Kidney epithelial cell (primary cell): ENCODE data around the gene NRG2. TPM values are rescaled to one million over a fixed set of nuclear protein-coding genes. Genes with fewer than 3 reads are reported as not detected.

Source experiments
- DNase-seq: peaks from one replicate; pipeline ENCODE4 v3.0.0-alpha.2; 2010; ENCODE audit warnings: low read depth
- H3K27me3 ChIP-seq: 2 replicates; pipeline ENCODE4 v1.6.0; 2011; ENCODE audit warnings: low read length; ENCODE audit not compliant: control insufficient read depth, insufficient read depth
- H3K36me3 ChIP-seq: 2 replicates; pipeline ENCODE4 v1.5.1; 2011; ENCODE audit warnings: low read length; ENCODE audit not compliant: control insufficient read depth, insufficient read depth
- H3K4me3 ChIP-seq: 2 replicates; pipeline ENCODE4 v1.5.1; 2011; ENCODE audit warnings: low read depth, mild to moderate bottlenecking, control low read depth, low read length
- CTCF ChIP-seq: IDR thresholded peaks from 2 replicates; pipeline ENCODE4 v1.5.1; 2011; ENCODE audit warnings: mild to moderate bottlenecking, moderate library complexity, low read length, control low read depth, inconsistent platforms; ENCODE audit not compliant: insufficient read depth, poor library complexity, severe bottlenecking
- total RNA-seq: library from RNA; depleted of rRNA; stranded (reverse); fragments of >200 nt; gene quantifications from 2 replicates; pipeline ENCODE4 v1.2.3, GENCODE V29; 2015

The NRG2 gene
- total RNA-seq, 1 donor from 2014 or later: not detected

GRCh38 chr5:139845846-139846681 lies 197.0 kb downstream of the NRG2 start:
- Histone ChIP-seq H3K4me3 (no peak overlapping the region), H3K36me3 (no peaks in the 10 kb centered on the region), H3K27me3 (peaks cover 33% of the 10 kb centered on the region)
- no peak for TF ChIP-seq CTCF
- DNase-seq: no peak

GRCh38 chr5:139844472-139845145 lies 198.5 kb downstream of the NRG2 start:
- Histone ChIP-seq H3K27me3 (peaks cover 33% of the 10 kb centered on the region), H3K36me3 (no peaks in the 10 kb centered on the region), H3K4me3 (no peak overlapping the region)
- peak; percentile 35 for DNase-seq
- TF ChIP-seq CTCF: peak; percentile 86

GRCh38 chr5:139843991-139844390 lies 199.1 kb downstream of the NRG2 start:
- H3K4me3 ChIP-seq: no peak overlapping the region
- no peak for TF ChIP-seq CTCF
- no peaks in the 10 kb centered on the region for H3K36me3 ChIP-seq
- no peak for DNase-seq
- peaks cover 31% of the 10 kb centered on the region for H3K27me3 ChIP-seq

GRCh38 chr5:139842321-139842720 lies 200.8 kb downstream of the NRG2 start:
- DNase-seq: no peak
- no peak for TF ChIP-seq CTCF
- no peak overlapping the region for H3K4me3 ChIP-seq
- peaks cover 25% of the 10 kb centered on the region for H3K27me3 ChIP-seq
- H3K36me3 ChIP-seq: no peaks in the 10 kb centered on the region

- H3K36me3 ChIP-seq: no peaks in the 10 kb centered on the region
- no peak for TF ChIP-seq CTCF
- H3K4me3 ChIP-seq: no peak overlapping the region
- DNase-seq: no peak
- H3K27me3 ChIP-seq: peaks cover 21% of the 10 kb centered on the region
Observed at GRCh38 chr5:139841549-139841948, 201.6 kb downstream of the NRG2 start.

- H3K27me3 ChIP-seq: peaks cover 10% of the 10 kb centered on the region
- no peak overlapping the region for H3K4me3 ChIP-seq
- no peak for DNase-seq
- H3K36me3 ChIP-seq: no peaks in the 10 kb centered on the region
- TF ChIP-seq CTCF: no peak
Observed at GRCh38 chr5:139839918-139840317, 203.2 kb downstream of the NRG2 start.
